GM20000 (cell line): ENCODE data around the gene NKX2-8.

Experiments
- DNase-seq: peaks from one replicate; pipeline ENCODE4 v3.0.0; 2012; ENCODE audit warnings: low spot score
- CTCF ChIP-seq: IDR thresholded peaks from 2 replicates; pipeline ENCODE4 v1.5.1; 2012; ENCODE audit warnings: mild to moderate bottlenecking, control low read depth; ENCODE audit errors: extremely low read depth, missing control alignments

Gene NKX2-8

GRCh38 chr14:36588119-36588518 is 5.7 kb upstream of the NKX2-8 start:
- no peak for TF ChIP-seq CTCF
- no peak for DNase-seq

DNA sequence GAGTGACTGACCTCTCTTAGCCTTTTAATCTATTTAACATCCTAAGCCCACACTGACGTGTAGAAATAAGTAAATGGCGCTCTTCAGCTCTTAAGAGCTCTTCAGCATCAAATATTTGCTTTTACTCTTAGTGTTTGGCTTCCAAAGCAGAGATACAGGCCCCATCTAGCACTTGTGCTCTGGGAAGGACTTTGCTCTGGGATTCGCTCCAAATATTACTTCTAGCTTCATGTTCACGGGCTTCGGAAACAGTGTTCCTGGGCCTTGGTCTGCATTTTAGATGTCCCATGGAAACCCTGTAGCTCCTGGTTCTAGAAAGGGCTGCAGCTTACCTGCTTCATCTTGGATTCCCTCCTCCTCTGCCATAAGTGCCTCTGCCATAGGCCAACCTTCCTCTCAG is 2.7 kb upstream of the NKX2-8 start:
- DNase-seq = no peak
- TF ChIP-seq CTCF = no peak

- no peak for TF ChIP-seq CTCF
Measured at GRCh38 chr14:36583893-36584811, 1.7 kb upstream of the NKX2-8 start.

DNA sequence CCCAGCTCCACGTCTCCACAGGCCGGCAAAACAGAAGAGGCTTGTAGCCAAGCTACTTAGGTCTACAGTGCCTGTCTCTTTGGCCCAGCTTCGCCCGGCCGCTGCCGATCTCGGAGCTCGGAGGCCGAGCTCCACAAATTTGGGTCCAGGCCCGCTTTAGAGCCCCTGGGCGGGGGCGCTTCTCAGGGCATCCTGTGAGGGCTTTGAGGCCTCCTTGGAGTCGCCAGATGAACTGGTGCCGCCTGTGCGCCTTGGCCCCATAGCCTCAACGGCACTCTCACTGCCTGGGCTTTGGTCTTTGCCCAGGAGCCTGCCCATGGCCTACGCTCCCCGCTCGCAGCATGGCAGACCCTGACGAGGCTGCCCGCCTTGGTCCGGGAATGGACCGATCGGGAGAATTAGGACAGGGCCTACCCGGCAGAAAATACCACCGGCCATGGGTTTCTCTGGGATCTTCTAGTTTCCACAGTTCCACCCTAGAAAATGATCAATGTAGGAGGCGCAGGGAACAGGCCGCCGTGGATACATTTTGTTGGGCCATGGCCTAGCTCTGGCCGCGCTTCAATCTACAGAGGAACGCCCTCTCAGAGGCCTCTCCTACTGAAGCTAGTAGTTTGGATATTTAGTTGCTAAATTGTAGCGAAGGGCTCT is 953 bp upstream of the NKX2-8 start:
- no peak for TF ChIP-seq CTCF
- DNase-seq = peak; percentile 21

More at GRCh38 chr14:36583893-36584811, 1.7 kb upstream of the NKX2-8 start:
- peak; percentile 11 for DNase-seq

GRCh38 chr14:36582874-36583241 is 444 bp upstream of the NKX2-8 start:
- DNase-seq = no peak
- no peak for TF ChIP-seq CTCF

- no peak for TF ChIP-seq CTCF
- DNase-seq = peak; percentile 52
Measured at GRCh38 chr14:36580856-36581831, 1.3 kb downstream of the NKX2-8 start.
